Measurements from ENCODE around the gene GMDS.

GMDS gene

GRCh38 chr6:1574083-1574761 lies 671.2 kb downstream of the GMDS start:
- Histone ChIP-seq H3K4me2 (ENCODE audit: low read length) (no peak overlapping the region), H3K4me3 (ENCODE audit: low read length) (no peak overlapping the region), H3K9ac (ENCODE audit: low read length) (no peak overlapping the region), H3K36me3 (replicated peaks; ENCODE audit: low read depth, low read length) (no peaks in the 10 kb centered on the region), H3K27me3 (ENCODE audit: low read depth, low read length) (no peaks in the 10 kb centered on the region), H3K27ac (ENCODE audit: low read length) (no peak overlapping the region), H4K20me1 (ENCODE audit: insufficient read depth, low read length) (no peaks in the 10 kb centered on the region), H3K79me2 (ENCODE audit: low read length) (no peaks in the 10 kb centered on the region), H2AFZ (ENCODE audit: low read depth, low read length) (no peak overlapping the region), H3K9me3 (ENCODE audit: insufficient read depth, low read length) (no peaks in the 10 kb centered on the region), H3K4me1 (ENCODE audit: low read length) (no peaks in the 10 kb centered on the region)
- TF ChIP-seq CTCF (IDR thresholded peaks at IDR 0.05; ENCODE audit: low read depth, low read length) (no peak), EZH2phosphoT487 (IDR thresholded peaks at IDR 0.05; ENCODE audit: low read depth) (no peak)

Data from OCI-LY3 (cell line).